H1 (cell line): ENCODE results near the gene TPD52L1. TPM values are rescaled to one million over a fixed set of nuclear protein-coding genes. Genes with fewer than 3 reads are reported as not detected.
"Not testable (repeated sequence)": the region's sequence is repeated elsewhere in the genome, so short reads cannot be mapped to it uniquely, and the experiment has no call there.

Experiments
- CTCF ChIA-PET: fragments of 300-600 bp; sonication (Branson Sonifier 250); formaldehyde crosslinking; loops from one replicate; lab custom pipeline; 2021; ENCODE audit not compliant: partially characterized antibody; lab: Charles Lee
- POLR2A ChIA-PET: fragments of 300-600 bp; sonication (Branson Sonifier 250); formaldehyde crosslinking; loops from one replicate; lab custom pipeline; 2021; ENCODE audit warnings: inconsistent platforms; ENCODE audit not compliant: partially characterized antibody; lab: Charles Lee
- DNase-seq, 2 experiments: peaks; one replicate each; pipeline versions ENCODE4 v3.0.0 to v3.0.0-alpha.2; 2010 to 2022; ENCODE audit warnings: low spot score in 2 of 2, low read depth in 1 of 2, mixed read lengths in 1 of 2
- FAIRE-seq: peaks from 2 replicates; lab custom pipeline; 2011; peaks lifted over from hg19 to GRCh38; lab: Jason Lieb, UNC
- H2AFZ ChIP-seq: 2 replicates; pipeline ENCODE4 v1.8.1; 2012; ENCODE audit warnings: low read length, inconsistent platforms
- H2AK5ac ChIP-seq: 2 replicates; pipeline ENCODE4 v1.6.1; 2013; ENCODE audit warnings: low read depth, low read length
- H2BK120ac ChIP-seq: replicated peaks from 2 replicates; pipeline ENCODE3; 2013; ENCODE audit warnings: low read depth, low read length, inconsistent platforms
- H2BK12ac ChIP-seq: 2 replicates; pipeline ENCODE4 v1.6.1; 2013; ENCODE audit warnings: low read depth, low read length
- H2BK15ac ChIP-seq: 2 replicates; pipeline ENCODE4 v1.6.1; 2013; ENCODE audit warnings: low read length
- H2BK20ac ChIP-seq: 2 replicates; pipeline ENCODE4 v1.6.1; 2013; ENCODE audit warnings: low read length
- H2BK5ac ChIP-seq: 2 replicates; pipeline ENCODE4 v1.6.1; 2013; ENCODE audit warnings: low read depth, low read length
- H3K14ac ChIP-seq: 2 replicates; pipeline ENCODE4 v1.6.1; 2013; ENCODE audit warnings: inconsistent platforms; ENCODE audit not compliant: insufficient read length
- H3K18ac ChIP-seq: 2 replicates; pipeline ENCODE4 v1.6.1; 2013; ENCODE audit warnings: low read length; ENCODE audit errors: extremely low read depth
- H3K23ac ChIP-seq: 2 replicates; pipeline ENCODE4 v1.6.1; 2013; ENCODE audit warnings: inconsistent platforms; ENCODE audit not compliant: insufficient read length
- H3K23me2 ChIP-seq: 2 replicates; pipeline ENCODE4 v1.6.1; 2013; ENCODE audit warnings: low read depth, low read length
- H3K27ac ChIP-seq: 2 replicates; pipeline ENCODE4 v1.6.1; 2011; ENCODE audit warnings: low read depth, low read length, inconsistent platforms
- H3K27me3 ChIP-seq, 4 experiments: replicated peaks in 1 of 4; 1 replicate in 1 of 4; 2 replicates in 3 of 4; pipeline versions ENCODE4 v1.6.1 to v1.8.1; 2011 to 2013; ENCODE audit warnings: low read length in 3 of 4, mild to moderate bottlenecking in 3 of 4, inconsistent platforms in 2 of 4, mixed read lengths in 2 of 4, moderate library complexity in 1 of 4; ENCODE audit not compliant: control insufficient read depth in 3 of 4, insufficient read depth in 3 of 4; ENCODE audit errors: extremely low read depth in 1 of 4
- H3K36me3 ChIP-seq, 4 experiments: 2 replicates each; pipeline versions ENCODE4 v1.6.1 to v1.8.1; 2011 to 2013; ENCODE audit warnings: mild to moderate bottlenecking in 4 of 4, low read length in 3 of 4, moderate library complexity in 2 of 4, control low read depth in 1 of 4, inconsistent platforms in 1 of 4; ENCODE audit not compliant: insufficient read depth in 4 of 4, control insufficient read depth in 2 of 4
- H3K4ac ChIP-seq: replicated peaks from 2 replicates; pipeline ENCODE3; 2013; ENCODE audit warnings: low read length, low read depth, mixed read lengths, inconsistent platforms; ENCODE audit not compliant: insufficient read length
- H3K4me1 ChIP-seq, 4 experiments: replicated peaks in 1 of 4; 1 replicate in 1 of 4; 2 replicates in 3 of 4; pipeline versions ENCODE4 v1.6.1 to v1.8.1; 2011 to 2013; ENCODE audit warnings: low read length in 3 of 4, inconsistent platforms in 2 of 4, mixed read lengths in 1 of 4; ENCODE audit not compliant: insufficient read depth in 4 of 4, control insufficient read depth in 3 of 4
- H3K4me2 ChIP-seq, 2 experiments: 2 replicates each; pipeline versions ENCODE4 v1.6.1 to v1.8.1; 2011 to 2013; ENCODE audit warnings: low read depth in 2 of 2, low read length in 2 of 2, control low read depth in 1 of 2, inconsistent platforms in 1 of 2, mild to moderate bottlenecking in 1 of 2; ENCODE audit not compliant: insufficient read depth in 1 of 2
- H3K4me3 ChIP-seq, 4 experiments: fragments of 200-600, 300-600 bp in 1 of 4; sonication (generic), shearing (Covaris generic), sonication (Bioruptor Twin) in 1 of 4; 2 replicates each; pipeline versions ENCODE4 v1.5.1 to v1.8.1; 2011 to 2016; ENCODE audit warnings: low read length in 4 of 4, low read depth in 3 of 4, control low read depth in 2 of 4, inconsistent platforms in 2 of 4, mild to moderate bottlenecking in 2 of 4, mixed read lengths in 1 of 4, moderate library complexity in 1 of 4; ENCODE audit not compliant: insufficient read depth in 2 of 4; ENCODE audit errors: extremely low read depth in 1 of 4
- H3K56ac ChIP-seq: replicated peaks from 2 replicates; pipeline ENCODE3; 2013; ENCODE audit warnings: low read depth, mild to moderate bottlenecking, mixed read lengths, low read length, inconsistent platforms; ENCODE audit not compliant: insufficient read length
- H3K79me1 ChIP-seq: 2 replicates; pipeline ENCODE4 v1.6.1; 2013; ENCODE audit warnings: low read depth, low read length, control low read depth
- H3K79me2 ChIP-seq, 2 experiments: 2 replicates each; pipeline versions ENCODE4 v1.6.1 to v1.8.1; 2012 to 2013; ENCODE audit warnings: low read length in 2 of 2, mild to moderate bottlenecking in 2 of 2, inconsistent platforms in 1 of 2; ENCODE audit not compliant: insufficient read depth in 2 of 2, control insufficient read depth in 1 of 2
- H3K9ac ChIP-seq, 4 experiments: replicated peaks in 1 of 4; 1 replicate in 1 of 4; 2 replicates in 3 of 4; pipeline versions ENCODE4 v1.6.1 to v1.8.1; 2011 to 2013; ENCODE audit warnings: low read depth in 3 of 4, low read length in 3 of 4, control low read depth in 2 of 4, mild to moderate bottlenecking in 2 of 4, moderate library complexity in 2 of 4, inconsistent platforms in 1 of 4; ENCODE audit errors: extremely low read depth in 1 of 4
- H3K9me3 ChIP-seq, 2 experiments: 2 replicates each; pipeline versions ENCODE4 v1.6.1 to v1.8.1; 2012 to 2013; ENCODE audit warnings: mild to moderate bottlenecking in 2 of 2, moderate library complexity in 2 of 2, control low read depth in 1 of 2, inconsistent platforms in 1 of 2, low read depth in 1 of 2, low read length in 1 of 2, mixed read lengths in 1 of 2; ENCODE audit not compliant: insufficient read depth in 2 of 2
- H4K20me1 ChIP-seq, 2 experiments: replicated peaks in 1 of 2; 2 replicates each; pipeline versions ENCODE3 to v1.8.1; 2011 to 2013; ENCODE audit warnings: inconsistent platforms in 2 of 2, low read length in 2 of 2, mild to moderate bottlenecking in 1 of 2; ENCODE audit not compliant: insufficient read depth in 2 of 2, control insufficient read depth in 1 of 2
- H4K5ac ChIP-seq: 2 replicates; pipeline ENCODE4 v1.6.1; 2013; ENCODE audit warnings: low read length, low read depth, mixed read lengths, inconsistent platforms; ENCODE audit not compliant: insufficient read length
- H4K8ac ChIP-seq: 2 replicates; pipeline ENCODE4 v1.8.0; 2013; ENCODE audit warnings: mild to moderate bottlenecking, moderate library complexity, low read length, inconsistent platforms; ENCODE audit not compliant: insufficient read depth; ENCODE audit errors: extremely low read depth
- H4K91ac ChIP-seq: replicated peaks from 2 replicates; pipeline ENCODE3; 2013; ENCODE audit warnings: low read length, mixed read lengths, inconsistent platforms; ENCODE audit not compliant: insufficient read length
- YY1 ChIP-seq: IDR thresholded peaks from 2 replicates; pipeline ENCODE4 v1.6.1; 2011; ENCODE audit warnings: low read depth, mild to moderate bottlenecking, low read length
- WGBS, 2 experiments: shearing (Covaris generic) in 1 of 2; methylation state at CpG; one replicate each; pipeline versions ENCODE4 v1.1.6 to v1.1.7; 2013 to 2015; ENCODE audit warnings: low lambda C conversion rate in 2 of 2, mixed read lengths in 2 of 2, inconsistent platforms in 1 of 2, low coverage in 1 of 2, missing lambda C conversion rate in 1 of 2; ENCODE audit not compliant: insufficient replicate concordance in 2 of 2, insufficient coverage in 1 of 2, insufficient read length in 1 of 2; ENCODE audit errors: extremely low coverage in 1 of 2, missing lambda C conversion rate in 1 of 2; 5-methylcytosine and 5-hydroxymethylcytosine counted together
- polyA plus RNA-seq, 7 experiments: library from polyadenylated mRNA; depleted of rRNA in 3 of 7; stranded (reverse) in 5 of 7; unstranded in 2 of 7; fragments of >200 nt in 5 of 7; fragments of 200-250 nt in 2 of 7; gene quantifications; 1 replicate in 5 of 7; 2 replicates in 1 of 7; 4 replicates in 1 of 7; pipeline versions ENCODE4 v1.2.1 to v1.2.3, GENCODE V29; 2011 to 2013; ENCODE audit warnings: missing spikeins in 2 of 7, mixed read lengths in 2 of 7
- total RNA-seq: library from RNA; stranded (reverse); fragmentation: NEBNext Ultra II Directional; extraction: Animal tissue kit (Norgen Biotek cat#: 25700); gene quantifications from 2 replicates; pipeline ENCODE4 v1.2.1, GENCODE V29; 2021

TPD52L1 gene
- total and polyA plus RNA-seq, 2 of the 8 experiments (the other 6 are each of a cell fraction or from before 2014, with no cell fraction given): 7.4 to 14.2 TPM

DNA sequence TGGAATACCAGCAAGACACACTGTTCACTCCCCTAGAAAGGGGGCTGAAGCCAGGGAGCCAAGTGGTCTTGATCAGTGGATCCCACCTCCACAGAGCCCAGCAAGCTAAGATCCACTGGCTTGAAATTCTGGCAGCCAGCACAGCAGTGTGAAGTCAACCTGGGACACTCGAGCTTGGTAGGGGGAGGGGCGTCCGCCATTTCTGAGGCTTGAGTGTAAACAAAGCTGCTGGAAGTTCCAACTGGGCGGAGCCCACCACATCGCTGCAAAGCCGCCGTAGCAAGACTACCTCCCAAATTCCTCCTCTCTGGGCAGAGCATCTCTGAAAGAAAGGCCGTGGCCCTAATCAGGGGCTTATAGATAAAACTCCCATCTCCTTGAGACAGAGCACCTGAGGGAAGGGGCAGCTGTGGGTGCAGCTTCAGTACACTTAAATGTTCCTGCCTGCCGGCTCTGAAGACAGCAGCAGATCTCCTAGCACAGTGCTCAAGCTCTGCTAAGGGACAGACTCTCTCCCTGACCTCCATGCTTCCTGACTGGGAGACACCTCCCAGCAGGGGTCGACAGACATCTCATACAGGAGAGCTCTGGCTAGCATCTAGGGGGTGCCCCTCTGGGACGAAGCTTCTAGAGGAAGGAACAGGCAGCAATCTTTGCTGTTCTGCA lies 126.9 kb downstream of the TPD52L1 start:
- H2AK5ac ChIP-seq, H3K4me2 ChIP-seq, H3K4ac ChIP-seq, H4K20me1 ChIP-seq, H4K91ac ChIP-seq, H4K8ac ChIP-seq, H3K27me3 ChIP-seq, FAIRE-seq, H3K23ac ChIP-seq, H3K79me2 ChIP-seq, H3K4me1 ChIP-seq, H3K9ac ChIP-seq, H3K4me3 ChIP-seq, H3K14ac ChIP-seq, H2BK15ac ChIP-seq, H2BK120ac ChIP-seq, H2BK12ac ChIP-seq, H3K56ac ChIP-seq, H2AFZ ChIP-seq, H3K79me1 ChIP-seq, H3K18ac ChIP-seq, H3K23me2 ChIP-seq, H2BK5ac ChIP-seq, H4K5ac ChIP-seq, H2BK20ac ChIP-seq, H3K9me3 ChIP-seq, H3K27ac ChIP-seq: not testable (repeated sequence)
- 89% methylated on average over 11 of the region's 11 CpGs; no CpG with 5 or more reads in 1 of the 2 experiments for WGBS, 2 experiments
- peaks cover 0 to 11% (median 9%) of the 10 kb centered on the region in 4 experiments; a peak in 4 of 8 replicates for H3K36me3 ChIP-seq
- peak; percentile 17 to 52 for DNase-seq
- POLR2A ChIA-PET: interaction anchor here (0.8 to 2.0 kb wide), 4 partner anchors 8 to 38 kb away, joined by 3 to 5 read pairs (median 3); no protein-coding TSS in a partner anchor
- TF ChIP-seq YY1: peak; percentile 73
- CTCF ChIA-PET: interaction anchor here (0.6 to 2.3 kb wide), 2 partner anchors 12 to 518 kb away, joined by 3 to 5 read pairs; no protein-coding TSS in a partner anchor
